IMR-90 (cell line): Measurements from ENCODE around the gene FAM110A. TPM values are rescaled to one million over a fixed set of nuclear protein-coding genes. Genes with fewer than 3 reads are reported as not detected.
A peak's percentile ranks its signal among the peaks of the same experiment; 100 is the strongest.

Experiments
- ATAC-seq: fragments of 200-7000 bp; cut with Tn5 transposase; 2 replicates; pipeline ENCODE4 v1.9.1; 2020; ENCODE audit warnings: low read depth, mild to moderate bottlenecking, moderate library complexity
- BruUV-seq: library from RNA; stranded (reverse); fragments of 400-500 nt; replicated peaks from 2 replicates; lab custom pipeline; 2021; lab: Mats Ljungman, UMichigan
- CTCF ChIA-PET: fragments of 300-600 bp; formaldehyde crosslinking; extraction: SDS; loops from one replicate; lab custom pipeline; 2021; ENCODE audit warnings: antibody characterized with exemption; lab: Yijun Ruan, JAX
- POLR2A ChIA-PET: fragments of 300-600 bp; sonication (Branson Sonifier 250); formaldehyde crosslinking; loops from one replicate; lab custom pipeline; 2022; ENCODE audit warnings: antibody characterized with exemption; ENCODE audit not compliant: unreplicated experiment; lab: Charles Lee
- DNase-seq: peaks from one replicate; pipeline ENCODE4 v3.0.0; 2013
- H2AFZ ChIP-seq: replicated peaks from 2 replicates; pipeline ENCODE3; 2013; ENCODE audit warnings: low read length, mild to moderate bottlenecking; ENCODE audit not compliant: poor library complexity
- H2AK5ac ChIP-seq: 2 replicates; pipeline ENCODE4 v1.6.1; 2013; ENCODE audit warnings: low read depth, low read length, inconsistent platforms
- H2AK9ac ChIP-seq: replicated peaks from 2 replicates; pipeline ENCODE3; 2013; ENCODE audit warnings: mild to moderate bottlenecking, low read depth, low read length, moderate library complexity; ENCODE audit not compliant: poor library complexity
- H2BK120ac ChIP-seq: 2 replicates; pipeline ENCODE4 v1.6.1; 2013; ENCODE audit warnings: low read depth, low read length, inconsistent platforms
- H2BK15ac ChIP-seq: 3 replicates; pipeline ENCODE4 v1.6.1; 2013; ENCODE audit warnings: low read depth, low read length, inconsistent platforms
- H2BK20ac ChIP-seq: 2 replicates; pipeline ENCODE4 v1.6.1; 2013; ENCODE audit warnings: low read depth, mild to moderate bottlenecking, inconsistent platforms, low read length, moderate library complexity
- H2BK5ac ChIP-seq: 2 replicates; pipeline ENCODE4 v1.6.1; 2013; ENCODE audit warnings: mild to moderate bottlenecking, low read depth, low read length, inconsistent platforms; ENCODE audit not compliant: poor library complexity, severe bottlenecking
- H3K14ac ChIP-seq: replicated peaks from 2 replicates; pipeline ENCODE4 v1.6.1; 2013; ENCODE audit warnings: low read depth, low read length, inconsistent platforms
- H3K18ac ChIP-seq: 2 replicates; pipeline ENCODE4 v1.6.1; 2013; ENCODE audit warnings: low read depth, low read length, control low read depth
- H3K23ac ChIP-seq: 2 replicates; pipeline ENCODE4 v1.6.1; 2013; ENCODE audit warnings: low read depth, low read length, inconsistent platforms
- H3K27ac ChIP-seq: 2 replicates; pipeline ENCODE4 v1.5.1; 2013; ENCODE audit warnings: mild to moderate bottlenecking, control low read depth, low read length; ENCODE audit not compliant: insufficient read depth
- H3K27me3 ChIP-seq: 2 replicates; pipeline ENCODE4 v1.6.1; 2013; ENCODE audit warnings: low read length; ENCODE audit not compliant: control insufficient read depth, insufficient read depth
- H3K36me3 ChIP-seq: 2 replicates; pipeline ENCODE4 v1.6.1; 2013; ENCODE audit warnings: low read length, mixed read lengths; ENCODE audit not compliant: control insufficient read depth, insufficient read depth
- H3K4ac ChIP-seq: 2 replicates; pipeline ENCODE4 v1.6.1; 2013; ENCODE audit warnings: low read depth, low read length, inconsistent platforms
- H3K4me1 ChIP-seq: 2 replicates; pipeline ENCODE4 v1.6.1; 2013; ENCODE audit warnings: low read length, mixed read lengths; ENCODE audit not compliant: control insufficient read depth, insufficient read depth
- H3K4me2 ChIP-seq: 2 replicates; pipeline ENCODE4 v1.6.1; 2013; ENCODE audit warnings: low read depth, mild to moderate bottlenecking, control low read depth, low read length, moderate library complexity
- H3K4me3 ChIP-seq: 2 replicates; pipeline ENCODE4 v1.5.1; 2013; ENCODE audit warnings: low read depth, mild to moderate bottlenecking, control low read depth, low read length, moderate library complexity; ENCODE audit not compliant: insufficient read depth
- H3K56ac ChIP-seq: 2 replicates; pipeline ENCODE4 v1.6.1; 2013; ENCODE audit warnings: low read length, inconsistent platforms; ENCODE audit not compliant: insufficient read depth; ENCODE audit errors: extremely low read depth
- H3K79me1 ChIP-seq, 2 experiments: 2 replicates each; pipeline ENCODE4 v1.6.1; 2013; ENCODE audit warnings: low read length in 2 of 2, inconsistent platforms in 1 of 2, low read depth in 1 of 2
- H3K9ac ChIP-seq: 2 replicates; pipeline ENCODE4 v1.6.1; 2013; ENCODE audit warnings: low read depth, low read length, control low read depth
- H3K9me1 ChIP-seq: 2 replicates; pipeline ENCODE4 v1.6.1; 2013; ENCODE audit warnings: low read length, inconsistent platforms; ENCODE audit not compliant: insufficient read depth
- H3K9me3 ChIP-seq: 2 replicates; pipeline ENCODE4 v1.6.1; 2013; ENCODE audit warnings: low read length; ENCODE audit not compliant: control insufficient read depth, insufficient read depth
- H4K20me1 ChIP-seq: 2 replicates; pipeline ENCODE4 v1.6.1; 2013; ENCODE audit warnings: low read length, inconsistent platforms; ENCODE audit not compliant: insufficient read depth
- H4K5ac ChIP-seq: 2 replicates; pipeline ENCODE4 v1.6.1; 2013; ENCODE audit warnings: mild to moderate bottlenecking, low read depth, low read length, control low read depth
- H4K8ac ChIP-seq, 2 experiments: 2 replicates each; pipeline ENCODE4 v1.6.1; 2013; ENCODE audit warnings: low read depth in 2 of 2, low read length in 2 of 2, control low read depth in 1 of 2, inconsistent platforms in 1 of 2
- H4K91ac ChIP-seq: 2 replicates; pipeline ENCODE4 v1.6.1; 2013; ENCODE audit warnings: low read depth, low read length, inconsistent platforms; ENCODE audit not compliant: insufficient read depth
- BHLHE40 ChIP-seq: fragments of 150-350 bp; IDR thresholded peaks from 2 replicates; pipeline ENCODE4 v1.6.1; 2016; ENCODE audit warnings: mild to moderate bottlenecking, low read depth, low read length
- CEBPB ChIP-seq: IDR thresholded peaks from 2 replicates; pipeline ENCODE4 v1.6.1; 2012; ENCODE audit warnings: low read depth, low read length, improper control_type of control experiment
- CHD1 ChIP-seq: IDR thresholded peaks from 2 replicates; pipeline ENCODE4 v1.6.1; 2012; ENCODE audit warnings: low read depth, low read length, improper control_type of control experiment
- CTCF ChIP-seq: conservative IDR thresholded peaks from 2 replicates; pipeline ENCODE4 v1.5.1; 2012; ENCODE audit warnings: mild to moderate bottlenecking, low read depth, low read length, improper control_type of control experiment
- ELK1 ChIP-seq: fragments of 150-350 bp; IDR thresholded peaks from 2 replicates; pipeline ENCODE4 v1.6.1; 2016; ENCODE audit warnings: low read depth, mild to moderate bottlenecking, low read length, moderate library complexity, borderline replicate concordance
- FOS ChIP-seq: fragments of 150-350 bp; IDR thresholded peaks from 2 replicates; pipeline ENCODE4 v1.6.1; 2016; ENCODE audit warnings: low read depth, low read length
- MAFK ChIP-seq: IDR thresholded peaks from 2 replicates; pipeline ENCODE4 v1.6.1; 2012; ENCODE audit warnings: low read depth, low read length, improper control_type of control experiment
- MAZ ChIP-seq: IDR thresholded peaks from 2 replicates; pipeline ENCODE4 v1.6.1; 2012; ENCODE audit warnings: low read depth, mild to moderate bottlenecking, low read length, improper control_type of control experiment, moderate library complexity, borderline replicate concordance
- MXI1 ChIP-seq: IDR thresholded peaks from 2 replicates; pipeline ENCODE4 v1.6.1; 2012; ENCODE audit warnings: low read depth, mild to moderate bottlenecking, low read length, moderate library complexity, borderline replicate concordance
- NFE2L2 ChIP-seq: fragments of 150-350 bp; IDR thresholded peaks from 2 replicates; pipeline ENCODE4 v1.6.1; 2016; ENCODE audit warnings: low read depth, mild to moderate bottlenecking, low read length
- POLR2A ChIP-seq: IDR thresholded peaks from 2 replicates; pipeline ENCODE4 v1.6.1; 2012; ENCODE audit warnings: mild to moderate bottlenecking, low read depth, low read length
- RAD21 ChIP-seq: IDR thresholded peaks from 2 replicates; pipeline ENCODE4 v1.6.1; 2012; ENCODE audit warnings: low read length, improper control_type of control experiment
- RCOR1 ChIP-seq: IDR thresholded peaks from 2 replicates; pipeline ENCODE4 v1.6.1; 2012; ENCODE audit warnings: mild to moderate bottlenecking, low read length, improper control_type of control experiment; ENCODE audit not compliant: insufficient replicate concordance
- SMC3 ChIP-seq: fragments of 150-350 bp; IDR thresholded peaks from 2 replicates; pipeline ENCODE4 v1.6.1; 2016; ENCODE audit warnings: low read depth, mild to moderate bottlenecking, antibody characterized with exemption, low read length, moderate library complexity
- WGBS, 2 experiments: methylation state at CpG; one replicate each; pipeline versions ENCODE4 v1.1.5 to v1.1.7; 2013; ENCODE audit warnings: missing lambda C conversion rate in 2 of 2; ENCODE audit not compliant: insufficient read length in 1 of 2; ENCODE audit errors: extremely low coverage in 2 of 2; 5-methylcytosine and 5-hydroxymethylcytosine counted together
- dilution Hi-C: fragments of 300-500 bp; cut with HindIII; formaldehyde crosslinking; loops from one replicate; pipeline ENCODE4 v1.14.3; 2018; ENCODE audit warnings: low sequenced_read_pairs; ENCODE audit not compliant: unreplicated experiment
- in situ Hi-C: fragments of 300-500 bp; cut with MboI; formaldehyde crosslinking; loops from 3 replicates; pipeline ENCODE4 v1.14.3; 2019; ENCODE audit warnings: low sequenced_read_pairs, inconsistent platforms, mixed read lengths
- intact Hi-C: fragments of 100-400 bp; cut with micrococcal nuclease; formaldehyde crosslinking; loops from 2 replicates; pipeline ENCODE4 v1.10.0; 2022
- polyA plus RNA-seq, 3 experiments: library from polyadenylated mRNA; depleted of rRNA; stranded (reverse); fragments of >200 nt; gene quantifications; 2 replicates each; pipeline ENCODE4 v1.2.3, GENCODE V29; 2012; ENCODE audit warnings: low replicate concordance in 1 of 3
- total RNA-seq: library from RNA; depleted of rRNA; stranded (reverse); fragments of >200 nt; gene quantifications from 2 replicates; pipeline ENCODE4 v1.2.3, GENCODE V29; 2012

The FAM110A gene
- total and polyA plus RNA-seq, 2 of the 4 experiments (the other 2 are of a cell fraction), result 0.36 to 3.6 TPM

GRCh38 chr20:825710-826421, 7.6 kb upstream of the FAM110A start:
- Histone ChIP-seq H3K9me3 (no peaks in the 10 kb centered on the region), H3K14ac (no peak overlapping the region), H4K20me1 (no peaks in the 10 kb centered on the region), H3K9ac (no peak overlapping the region), H2BK5ac (no peak overlapping the region), H3K27ac (no peak overlapping the region), H3K36me3 (no peaks in the 10 kb centered on the region), H2AK5ac (no peak overlapping the region), H3K23ac (no peak overlapping the region), H3K4me2 (no peak overlapping the region), H2BK15ac (no peak overlapping the region), H3K4ac (no peak overlapping the region), H4K5ac (no peak overlapping the region), H4K91ac (no peak overlapping the region), H3K79me1 (no peaks in the 10 kb centered on the region), H3K56ac (no peak overlapping the region), H2BK120ac (no peak overlapping the region), H3K18ac (no peak overlapping the region), H3K9me1 (no peaks in the 10 kb centered on the region), H4K8ac (no peak overlapping the region), H2AFZ (no peak overlapping the region), H2BK20ac (no peak overlapping the region), H3K4me1 (0 out of 2 replicates have a peak, but pooled peaks cover 4% of the 10 kb centered on the region), H3K27me3 (no peaks in the 10 kb centered on the region), H3K4me3 (no peak overlapping the region), H2AK9ac (no peak overlapping the region)
- intact Hi-C loops, result no loop called here
- no peak for ATAC-seq
- 91% methylated on average over 4 of the region's 9 CpGs; no CpG with 5 or more reads in 1 of the 2 experiments for WGBS, 2 experiments
- no peak for TF ChIP-seq MXI1
- no peak for TF ChIP-seq RAD21
- no peak for TF ChIP-seq RCOR1
- TF ChIP-seq NFE2L2, result no peak
- TF ChIP-seq SMC3, result no peak
- TF ChIP-seq CHD1, result no peak
- TF ChIP-seq MAFK, result no peak
- TF ChIP-seq CEBPB, result no peak
- no peak for TF ChIP-seq CTCF
- no peak for TF ChIP-seq BHLHE40
- no peak for TF ChIP-seq POLR2A
- no peak for TF ChIP-seq MAZ
- no peak for TF ChIP-seq FOS
- no peak for TF ChIP-seq ELK1
- no TSS peak for BruUV-seq
- in situ Hi-C loops, result loop anchor here (10.0 kb wide), 1 partner anchor 289 kb away; the partner anchor contains the start of gene PSMF1
- dilution Hi-C loops, result no loop called here
- DNase-seq, result peak; percentile 8
- ChIA-PET POLR2A (no interaction called here), CTCF (no interaction called here)
